HG03565 (cell line): ENCODE results near the gene POU6F2.

Source experiments
- ATAC-seq: cut with Tn5 transposase; IDR thresholded peaks from one replicate; pipeline ENCODE4 v1.9.1; 2021; ENCODE audit warnings: mild to moderate bottlenecking, moderate library complexity; ENCODE audit not compliant: unreplicated experiment

POU6F2 gene

DNA sequence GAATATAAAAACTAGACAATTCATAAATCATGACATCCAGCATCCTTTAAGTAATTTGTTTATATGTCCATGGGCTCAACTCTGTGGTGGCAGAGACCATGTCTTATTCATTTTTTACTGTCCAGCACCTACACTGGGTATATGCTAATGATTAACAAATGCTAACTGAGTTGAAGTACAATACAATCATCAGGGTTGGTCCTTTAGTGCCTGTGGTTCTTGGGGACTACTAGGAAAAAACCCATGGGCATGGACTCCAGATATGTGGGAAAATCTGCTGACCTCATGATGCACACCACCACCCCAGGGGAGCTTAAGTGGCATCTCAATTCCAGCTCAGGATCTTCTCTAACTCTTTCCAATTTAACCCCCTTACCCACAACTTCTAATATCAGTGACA, 503.2 kb downstream of the POU6F2 start:
- ATAC-seq: no peak

DNA sequence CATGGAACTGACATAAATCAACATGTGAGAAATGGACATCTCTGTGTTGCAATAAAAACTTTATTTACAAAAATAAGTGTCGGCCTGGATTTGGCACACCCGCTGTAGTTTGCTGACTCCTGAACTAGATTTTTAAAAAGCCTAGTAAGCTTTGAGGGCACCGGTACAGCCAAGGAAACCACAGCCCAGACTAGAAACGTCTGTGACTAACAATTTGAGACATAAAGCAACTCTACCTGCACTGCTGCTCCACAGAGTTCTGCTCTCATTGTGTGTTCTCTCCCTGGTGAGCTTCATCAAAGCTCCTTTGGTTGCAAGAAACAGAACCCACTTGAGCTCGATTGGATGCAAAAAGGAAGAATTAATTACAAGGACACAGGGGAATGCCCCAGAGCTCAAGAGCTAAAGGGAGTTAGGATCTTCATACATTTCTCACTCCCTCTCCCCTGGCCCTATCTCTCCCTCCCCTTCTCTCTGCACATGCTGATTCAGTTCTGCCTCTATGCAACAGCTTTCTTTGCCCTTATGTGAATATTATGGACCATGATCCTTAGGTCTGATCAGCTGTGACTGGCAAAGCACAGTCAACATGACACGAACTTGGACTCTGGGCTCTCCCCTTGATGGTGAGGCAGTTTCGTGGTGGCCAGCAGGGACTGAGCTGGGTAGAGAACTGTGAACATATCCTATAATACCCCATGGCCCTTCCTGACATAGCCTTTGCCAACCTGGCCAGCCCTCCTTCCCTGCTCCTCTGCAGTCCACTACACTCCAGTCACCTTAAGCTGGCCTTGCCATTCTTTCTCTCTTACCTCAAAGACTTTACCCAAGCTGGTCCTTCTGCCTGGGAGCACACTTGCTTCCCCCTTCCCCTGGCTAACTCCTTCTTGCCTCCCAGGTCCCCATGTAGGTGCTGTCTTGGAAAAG, 511.0 kb downstream of the POU6F2 start:
- no peak for ATAC-seq

DNA sequence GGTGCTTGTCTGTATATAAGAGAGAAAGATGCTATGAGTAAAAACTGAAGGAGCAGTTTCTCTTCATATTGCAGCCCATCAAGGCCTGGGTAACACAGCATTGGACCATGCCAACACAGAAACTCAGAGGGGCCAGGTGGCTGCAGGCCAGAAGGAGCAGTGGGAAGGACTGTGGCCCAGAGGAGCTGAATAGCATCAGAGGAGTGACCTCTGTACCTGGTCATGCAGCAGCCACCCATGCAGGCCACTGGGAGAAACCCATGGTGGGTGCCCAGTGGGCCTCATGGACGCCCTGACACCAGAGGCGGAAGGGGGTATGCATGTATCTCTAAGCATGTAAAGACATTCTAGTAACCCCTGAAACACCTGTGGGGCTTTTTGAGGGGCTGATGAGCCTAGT, 512.6 kb downstream of the POU6F2 start:
- no peak for ATAC-seq

DNA sequence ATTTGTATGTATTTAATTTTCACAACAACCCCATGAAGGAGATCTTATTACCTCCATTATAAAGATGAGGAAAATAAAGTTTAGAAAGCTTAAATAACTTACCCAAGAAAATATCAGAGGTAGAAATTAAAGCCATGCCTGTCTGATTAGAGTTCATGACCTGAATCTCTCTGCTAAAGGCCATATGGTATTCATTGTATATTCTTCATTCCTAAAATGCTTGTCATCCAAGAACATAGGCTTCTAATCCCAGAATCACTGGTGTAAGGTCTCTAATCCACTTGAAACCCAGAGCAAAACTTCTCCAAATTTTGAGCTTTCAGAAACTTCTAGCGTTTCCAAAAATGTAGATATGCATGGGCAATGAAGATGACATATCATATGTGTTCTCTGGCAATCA, 516.2 kb downstream of the POU6F2 start:
- ATAC-seq: no peak

DNA sequence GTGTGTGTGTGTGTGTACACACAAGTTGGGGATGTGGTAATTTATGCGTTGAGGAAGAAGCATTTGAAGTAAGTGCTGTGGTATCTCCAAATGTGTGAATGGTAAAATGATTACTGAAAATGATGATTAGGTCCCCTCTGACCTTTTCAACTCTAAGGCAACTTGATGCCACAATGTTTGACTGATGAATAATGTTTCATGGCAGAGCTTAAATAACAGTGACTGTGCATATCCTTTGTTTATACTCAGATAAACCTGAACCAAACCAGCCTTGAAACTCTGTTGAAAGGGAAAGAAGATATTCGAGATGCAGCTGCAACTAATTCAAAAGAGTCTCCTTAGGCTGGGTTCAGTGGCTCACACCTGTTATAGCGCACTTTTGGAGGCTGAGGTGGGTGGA, 523.6 kb downstream of the POU6F2 start:
- no peak for ATAC-seq

DNA sequence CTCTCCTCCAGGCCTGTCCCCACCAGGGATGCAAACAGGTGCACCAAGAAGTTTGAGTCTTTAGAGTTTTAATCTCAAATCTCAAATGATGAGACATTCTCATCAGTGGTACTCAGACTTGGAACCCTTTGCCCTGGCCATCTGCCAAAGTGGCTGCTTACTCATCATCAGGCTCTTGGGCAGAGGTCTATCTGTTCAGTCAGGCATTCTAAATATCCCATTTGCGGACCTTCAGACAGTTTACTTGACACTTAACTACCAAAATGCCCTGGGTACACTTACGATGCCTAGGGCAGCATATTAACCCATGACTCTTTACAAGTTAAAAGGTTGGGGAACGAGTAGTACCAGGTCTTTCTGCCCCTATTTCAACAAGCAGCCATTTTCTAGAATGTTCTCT, 527.3 kb downstream of the POU6F2 start:
- ATAC-seq: no peak

DNA sequence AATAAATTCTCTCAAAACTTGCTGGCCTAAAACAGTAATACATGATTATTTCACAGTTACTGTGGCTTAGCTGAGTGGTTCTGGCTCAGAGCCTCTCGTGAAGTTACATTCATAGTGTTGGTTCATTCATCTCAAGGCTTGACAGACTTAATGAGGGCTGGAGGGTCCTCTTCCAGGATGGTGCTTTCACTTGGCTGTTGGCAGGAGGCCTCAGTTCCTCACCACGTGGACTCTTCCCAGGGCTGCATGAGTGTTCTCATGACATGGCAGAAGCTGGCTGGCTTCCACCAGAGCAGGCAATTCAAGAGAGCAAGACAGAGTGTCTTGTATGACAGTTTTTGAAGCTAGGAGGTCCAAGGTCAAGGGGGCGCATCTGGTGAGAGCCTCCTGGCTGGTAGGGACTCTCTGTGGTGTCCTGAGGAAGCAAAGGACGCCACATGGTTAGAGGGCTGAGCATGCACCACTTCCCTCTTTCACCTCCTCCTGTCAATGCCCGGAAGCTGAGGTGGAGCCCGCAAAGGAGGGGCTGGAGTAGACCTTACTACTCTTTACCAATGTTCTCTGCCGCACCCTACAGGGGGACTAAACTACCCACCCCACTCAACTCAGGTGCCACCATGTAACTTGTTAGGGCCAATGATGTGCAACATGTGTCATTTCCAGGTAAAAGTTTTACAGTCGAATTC, 530.3 kb downstream of the POU6F2 start:
- peak; percentile 53 for ATAC-seq

DNA sequence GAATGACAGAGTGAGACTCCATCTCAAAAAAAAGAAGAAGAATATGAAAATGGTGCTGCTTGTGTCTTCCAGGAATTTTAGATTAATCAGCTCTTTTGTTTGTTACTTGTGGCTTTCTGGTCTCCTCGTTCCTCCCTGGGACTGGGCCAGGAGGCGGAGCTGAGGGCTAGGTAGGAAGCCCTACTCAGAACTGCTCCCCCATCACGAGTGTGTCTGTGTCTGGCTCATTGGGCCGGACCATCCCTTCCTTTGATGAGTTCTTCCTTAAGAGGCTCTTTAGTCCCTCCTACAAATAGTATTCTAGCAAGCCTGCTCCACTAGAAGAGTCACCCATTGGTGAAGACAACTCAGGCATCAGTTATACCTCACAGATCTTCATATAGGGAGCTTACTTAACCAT, 531.7 kb downstream of the POU6F2 start:
- no peak for ATAC-seq

DNA sequence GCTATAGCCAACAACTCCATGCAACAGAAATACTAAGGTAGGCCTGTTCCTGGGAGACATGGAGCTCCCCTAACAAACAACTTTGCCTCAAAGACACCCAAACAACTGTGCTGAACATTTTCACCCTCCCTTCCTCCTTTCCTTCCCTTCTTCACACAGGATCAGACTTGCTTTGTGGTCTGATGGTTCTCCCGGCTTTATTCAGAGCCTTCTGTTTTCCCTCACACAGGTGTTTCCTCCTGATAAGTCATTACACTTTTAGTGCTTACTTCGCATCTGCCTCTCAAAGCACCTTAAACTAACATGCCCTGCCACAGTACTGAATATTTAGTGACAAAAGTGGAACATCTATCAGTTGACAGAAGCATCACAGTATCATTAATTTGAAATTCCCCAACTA, 532.2 kb downstream of the POU6F2 start:
- no peak for ATAC-seq

DNA sequence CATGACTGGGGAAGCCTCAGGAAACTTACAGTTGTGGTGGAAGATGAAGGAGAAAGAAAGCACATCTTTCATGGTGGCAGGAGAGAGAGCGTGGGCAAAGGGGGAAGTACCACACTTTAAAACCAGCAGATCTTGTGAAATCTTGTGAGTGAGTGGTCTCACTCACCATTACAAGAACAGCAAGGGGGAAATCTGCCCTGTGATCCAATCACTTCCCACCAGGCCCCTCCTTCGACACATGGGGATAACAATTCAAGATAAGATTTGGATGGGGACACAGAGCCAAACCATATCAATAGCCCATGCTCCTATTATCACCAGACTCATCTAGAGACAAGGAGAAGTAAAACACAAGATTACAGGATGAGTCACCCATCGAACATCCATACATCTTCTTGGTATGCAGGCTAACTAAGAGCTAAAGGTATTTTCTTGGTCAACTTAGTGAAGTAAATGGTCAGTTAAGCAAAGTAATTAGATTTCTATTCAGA, 533.2 kb downstream of the POU6F2 start:
- no peak for ATAC-seq

DNA sequence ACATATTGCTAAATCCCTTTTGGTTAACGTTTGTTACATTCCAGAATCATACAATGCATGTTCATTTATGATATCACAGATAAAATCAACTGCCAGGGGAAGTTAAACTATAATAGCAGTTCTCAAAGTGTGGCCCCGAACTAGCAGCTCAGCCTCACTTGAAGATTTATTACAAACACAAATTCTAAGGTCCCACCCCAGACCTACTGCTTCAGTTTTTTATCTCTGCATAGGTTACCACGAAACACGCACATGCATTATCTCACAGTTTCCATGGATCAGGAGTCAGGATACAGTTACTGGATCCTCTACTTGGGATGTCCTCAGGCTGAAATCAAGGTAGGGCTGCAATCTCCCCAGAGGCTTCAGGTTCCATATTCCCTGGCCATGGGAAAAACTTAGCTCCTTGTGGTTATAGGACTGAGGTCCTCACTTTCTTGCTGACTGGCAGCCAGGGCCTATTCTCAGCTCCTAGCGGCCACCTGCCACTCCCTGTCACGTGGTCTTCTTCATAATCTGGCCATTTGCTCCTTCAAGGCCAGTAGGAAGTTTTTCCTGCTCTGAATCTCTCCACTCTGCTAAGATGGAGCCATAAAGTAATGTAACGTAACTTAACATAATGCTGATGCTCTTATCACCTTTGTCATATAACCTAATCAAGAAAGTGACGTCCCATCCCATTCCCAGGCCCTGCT, 538.0 kb downstream of the POU6F2 start:
- no peak for ATAC-seq

DNA sequence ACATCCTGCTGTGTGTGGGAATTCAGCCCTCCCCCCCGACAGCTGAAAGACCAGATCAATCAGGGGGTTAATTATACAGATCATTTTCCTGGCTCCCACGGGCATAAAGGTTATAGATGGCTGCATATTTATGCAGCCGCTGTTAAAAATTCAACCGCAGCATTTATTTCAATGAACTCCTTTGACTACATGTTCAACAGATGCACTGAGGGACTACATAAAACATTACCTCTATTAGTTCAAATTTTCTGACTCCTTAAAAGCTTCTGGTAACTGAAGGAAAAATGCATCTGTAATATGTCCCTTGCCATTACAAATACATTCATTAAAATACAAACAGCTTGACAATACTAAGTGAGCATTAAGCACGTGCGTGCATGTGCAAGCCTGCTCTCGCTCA, 538.8 kb downstream of the POU6F2 start:
- no peak for ATAC-seq

DNA sequence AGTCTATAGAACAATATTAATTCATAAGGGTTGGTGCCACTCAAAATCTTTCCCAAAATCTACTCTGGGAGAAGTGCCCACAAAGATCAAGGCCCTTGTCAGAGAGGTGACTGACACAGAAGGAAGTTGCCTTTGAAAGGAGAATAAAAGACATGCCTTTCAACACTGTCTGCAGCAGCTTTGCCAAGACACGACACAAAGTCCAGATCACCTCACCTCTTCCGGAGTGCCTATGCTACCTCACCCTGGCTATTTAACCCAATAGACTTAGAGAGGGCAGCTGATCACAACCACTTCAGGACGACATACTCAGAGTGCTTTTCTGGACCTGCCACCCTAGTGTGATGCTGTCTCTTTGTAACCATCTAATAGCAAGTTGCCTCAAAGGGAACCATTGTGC, 539.5 kb downstream of the POU6F2 start:
- ATAC-seq: no peak
